ENCODE results near the gene LRRC15.

LRRC15 gene

GRCh38 chr3:194364314-194364651 is 5.3 kb downstream of the LRRC15 start:
- no peak for DNase-seq (ENCODE audit: low read depth)

- no peak for DNase-seq (ENCODE audit: low read depth)
Measured at GRCh38 chr3:194360568-194360967, 9.0 kb downstream of the LRRC15 start.

GRCh38 chr3:194357681-194358080 is 11.9 kb downstream of the LRRC15 start:
- DNase-seq (ENCODE audit: low read depth) = no peak

- DNase-seq (ENCODE audit: low read depth) = no peak
Measured at GRCh38 chr3:194355379-194355778, 14.2 kb downstream of the LRRC15 start.

GRCh38 chr3:194354315-194354714 is 15.2 kb downstream of the LRRC15 start:
- DNase-seq (ENCODE audit: low read depth) = no peak

- no peak for DNase-seq (ENCODE audit: low read depth)
Measured at GRCh38 chr3:194352667-194353246, 16.8 kb downstream of the LRRC15 start.

- DNase-seq (ENCODE audit: low read depth) = no peak
Measured at GRCh38 chr3:194351952-194352536, 17.5 kb downstream of the LRRC15 start.

- DNase-seq (ENCODE audit: low read depth) = no peak
Measured at GRCh38 chr3:194351080-194351672, 18.4 kb downstream of the LRRC15 start, which contains the start of gene CPN2. Gene CPN2, minus strand, starts transcription at chr3:194351328. Its CDS starts 8,626 bp downstream, at chr3:194342702.

- no peak for DNase-seq (ENCODE audit: low read depth)
Measured at GRCh38 chr3:194350726-194351071, 18.8 kb downstream of the LRRC15 start.

- no peak for DNase-seq (ENCODE audit: low read depth)
Measured at GRCh38 chr3:194348354-194348753, 21.2 kb downstream of the LRRC15 start.

- no peak for DNase-seq (ENCODE audit: low read depth)
Measured at GRCh38 chr3:194346621-194347020, 22.9 kb downstream of the LRRC15 start.

GRCh38 chr3:194346035-194346434 is 23.5 kb downstream of the LRRC15 start:
- DNase-seq (ENCODE audit: low read depth) = no peak

- peak; percentile 72 for DNase-seq (ENCODE audit: low read depth)
Measured at GRCh38 chr3:194344012-194344411, 25.5 kb downstream of the LRRC15 start.

- DNase-seq (ENCODE audit: low read depth) = no peak
Measured at GRCh38 chr3:194343561-194343893, 26.0 kb downstream of the LRRC15 start.

GRCh38 chr3:194342861-194343560 is 26.5 kb downstream of the LRRC15 start:
- DNase-seq (ENCODE audit: low read depth) = no peak

GRCh38 chr3:194340757-194341400 is 28.7 kb downstream of the LRRC15 start:
- DNase-seq (ENCODE audit: low read depth) = no peak

- DNase-seq (ENCODE audit: low read depth) = no peak
Measured at GRCh38 chr3:194339840-194340239, 29.7 kb downstream of the LRRC15 start.

GRCh38 chr3:194339356-194339755 is 30.2 kb downstream of the LRRC15 start:
- no peak for DNase-seq (ENCODE audit: low read depth)

GRCh38 chr3:194337965-194338753 is 31.4 kb downstream of the LRRC15 start:
- DNase-seq (ENCODE audit: low read depth) = no peak

GRCh38 chr3:194336601-194337355 is 32.8 kb downstream of the LRRC15 start:
- DNase-seq (ENCODE audit: low read depth) = no peak

GRCh38 chr3:194333981-194334320 is 35.6 kb downstream of the LRRC15 start:
- no peak for DNase-seq (ENCODE audit: low read depth)

Data from activated T-cell treated with anti-CD3 and anti-CD28 coated beads for 1 hour (primary cell).